GM10847 (cell line): Measurements from ENCODE around the gene TMSB4X.

Experiments used
- POLR2A ChIP-seq: IDR thresholded peaks from 2 replicates; pipeline ENCODE4 v1.6.1; 2011; ENCODE audit not compliant: insufficient read length; ENCODE audit errors: extremely low read depth

The TMSB4X gene

GRCh38 chrX:13001961-13002671 lies 27.2 kb downstream of the TMSB4X start:
- TF ChIP-seq POLR2A: no peak

DNA sequence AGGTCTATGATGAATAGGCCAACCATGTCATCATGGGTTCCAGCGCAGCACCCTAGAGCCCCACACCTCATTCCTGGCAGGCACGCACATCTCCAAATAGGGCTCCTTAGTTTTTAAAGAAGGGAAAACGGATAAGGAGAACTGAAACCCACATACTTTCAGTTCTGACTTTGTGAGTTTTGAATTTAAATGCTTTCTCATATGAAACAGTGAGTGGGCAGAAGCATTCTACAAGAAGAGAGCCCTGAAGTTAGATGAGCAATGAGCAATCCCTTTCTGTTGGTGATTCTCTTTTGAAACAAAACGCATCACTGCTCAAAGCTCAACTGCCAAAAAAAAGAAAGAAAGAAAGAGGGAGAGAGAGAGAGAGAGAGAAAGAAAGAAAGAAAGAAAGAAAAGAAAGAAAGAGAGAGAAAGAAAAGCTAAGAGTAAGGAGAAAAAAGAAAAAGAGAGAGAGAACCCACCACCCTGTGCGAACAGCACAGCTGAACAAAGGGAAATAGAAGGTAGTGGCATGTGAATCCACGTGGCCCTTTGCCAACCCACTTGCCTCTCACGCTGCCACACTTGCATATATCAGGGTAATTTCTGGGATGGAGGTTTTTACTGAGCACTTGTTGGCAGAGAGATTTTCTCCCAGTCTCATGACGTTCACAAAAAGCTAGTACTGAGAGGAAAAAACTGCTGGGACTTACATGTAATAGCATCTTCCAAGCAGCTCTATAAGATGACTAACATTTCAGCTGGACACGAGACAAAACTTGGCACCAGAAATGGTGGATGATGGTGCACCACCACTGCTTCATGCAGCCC lies 31.0 kb downstream of the TMSB4X start:
- TF ChIP-seq POLR2A: no peak

DNA sequence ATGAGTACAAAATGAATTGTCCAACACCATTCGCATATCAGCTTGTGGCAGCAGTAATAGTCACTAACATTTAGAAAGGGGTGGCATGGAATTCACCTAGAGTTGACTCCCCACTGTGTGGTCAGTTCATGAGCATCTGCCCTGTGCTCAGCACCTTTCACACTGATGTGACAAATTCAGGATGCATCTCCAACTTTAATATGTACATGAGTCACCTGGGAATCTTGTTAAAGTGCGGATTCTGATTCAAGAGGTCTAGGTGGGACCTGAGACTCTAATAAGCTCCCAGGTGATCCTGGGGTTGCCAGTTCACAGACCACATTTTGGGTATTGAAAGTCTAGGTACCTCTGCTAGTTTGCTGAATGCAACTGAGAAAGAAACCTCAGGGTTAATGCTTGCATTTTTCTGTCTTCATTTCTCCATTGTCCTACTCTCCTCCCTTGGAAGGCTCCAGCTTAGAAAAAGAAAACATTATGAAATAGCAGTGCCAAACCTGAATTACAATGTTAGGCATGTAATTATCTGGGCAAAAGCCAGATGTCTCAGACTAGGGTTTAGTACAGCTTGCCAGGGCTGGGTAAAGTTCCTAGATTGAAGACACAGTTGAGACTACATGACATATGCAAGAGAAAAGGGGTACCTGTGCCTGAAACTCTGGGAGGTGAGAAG lies 32.7 kb downstream of the TMSB4X start:
- TF ChIP-seq POLR2A: no peak

DNA sequence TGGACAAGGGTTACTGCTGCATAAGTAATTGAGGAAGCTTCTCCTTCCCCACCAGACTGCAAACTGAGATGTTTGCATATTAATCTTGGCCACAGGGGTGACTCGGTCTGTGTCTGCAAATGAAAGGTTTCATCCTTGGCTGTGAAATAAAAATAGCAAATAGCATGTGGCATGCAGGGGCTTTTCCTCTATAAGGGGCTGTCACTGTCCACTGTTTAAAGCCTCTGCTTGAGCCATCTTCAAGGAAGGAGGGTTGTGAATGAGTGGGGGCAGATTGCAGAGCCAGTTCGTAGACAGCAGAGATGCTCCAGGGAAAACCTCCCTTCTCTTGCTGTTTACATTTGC lies 33.3 kb downstream of the TMSB4X start:
- no peak for TF ChIP-seq POLR2A

- no peak for TF ChIP-seq POLR2A
Observed at GRCh38 chrX:13008851-13009250, 33.9 kb downstream of the TMSB4X start.

- TF ChIP-seq POLR2A: no peak
Observed at GRCh38 chrX:13009273-13009672, 34.4 kb downstream of the TMSB4X start.

- no peak for TF ChIP-seq POLR2A
Observed at GRCh38 chrX:13009844-13010243, 34.9 kb downstream of the TMSB4X start.

DNA sequence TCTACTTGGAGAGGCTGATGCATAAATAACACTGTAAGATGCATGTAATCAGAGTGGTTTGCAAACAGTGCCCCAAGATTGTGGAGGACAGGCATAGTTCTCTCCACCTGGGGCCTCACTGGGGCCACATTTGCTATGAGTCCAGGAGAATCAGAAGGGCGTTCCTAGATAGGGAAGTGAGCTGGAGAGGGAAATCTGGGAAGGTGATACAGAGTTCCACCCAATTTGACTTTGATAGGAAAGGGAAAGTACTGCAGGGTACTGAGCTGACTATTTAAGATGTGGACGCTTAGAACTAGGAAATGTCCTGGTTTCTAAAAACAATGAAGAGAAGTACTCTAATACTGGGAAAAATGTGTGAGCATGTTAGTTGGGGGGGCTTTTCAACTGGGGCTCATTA lies 35.6 kb downstream of the TMSB4X start:
- TF ChIP-seq POLR2A: no peak

- no peak for TF ChIP-seq POLR2A
Observed at GRCh38 chrX:13013363-13014110, 38.6 kb downstream of the TMSB4X start.

GRCh38 chrX:13014111-13015096 lies 39.5 kb downstream of the TMSB4X start:
- TF ChIP-seq POLR2A: no peak

- no peak for TF ChIP-seq POLR2A
Observed at GRCh38 chrX:13015536-13016236, 40.8 kb downstream of the TMSB4X start.

- TF ChIP-seq POLR2A: no peak
Observed at GRCh38 chrX:13022926-13023325, 48.0 kb downstream of the TMSB4X start.

DNA sequence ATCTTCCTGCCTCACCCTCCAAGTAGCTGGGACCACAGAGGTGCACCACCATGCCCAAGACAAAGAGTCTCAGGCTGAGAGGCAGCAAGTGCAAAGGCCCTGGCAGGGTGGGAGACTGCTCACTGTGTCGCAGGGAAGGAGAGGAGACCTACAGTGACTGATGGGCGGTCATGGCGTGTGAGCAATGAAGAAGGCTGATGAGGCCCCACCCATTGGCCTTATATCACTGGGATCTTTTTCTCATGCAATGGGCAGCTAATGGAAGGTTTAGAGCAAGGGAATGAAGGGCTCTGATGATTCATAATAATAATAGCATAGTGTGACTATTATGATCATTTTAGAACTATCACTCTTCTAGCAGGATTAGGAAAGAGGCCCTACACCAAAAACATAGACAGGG lies 48.7 kb downstream of the TMSB4X start:
- no peak for TF ChIP-seq POLR2A

DNA sequence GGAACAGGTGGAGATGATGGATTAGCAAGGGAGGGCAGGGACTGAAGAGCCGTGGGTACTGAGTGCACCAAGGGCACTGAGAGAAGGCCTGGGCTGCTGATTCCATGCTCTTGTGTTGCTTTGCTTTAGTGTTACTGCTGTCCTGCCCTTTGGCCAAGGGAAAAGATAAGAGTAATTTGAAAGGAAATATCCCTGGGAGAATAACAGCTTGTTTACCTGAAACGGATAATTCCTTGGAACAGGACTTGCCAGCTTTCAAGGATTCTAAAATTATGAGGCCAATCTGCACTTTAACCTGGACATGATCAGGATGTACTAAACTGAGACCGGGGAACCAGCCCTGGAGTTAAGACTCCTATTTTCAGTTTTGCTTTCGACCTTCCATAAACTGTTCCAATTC lies 49.1 kb downstream of the TMSB4X start:
- no peak for TF ChIP-seq POLR2A

DNA sequence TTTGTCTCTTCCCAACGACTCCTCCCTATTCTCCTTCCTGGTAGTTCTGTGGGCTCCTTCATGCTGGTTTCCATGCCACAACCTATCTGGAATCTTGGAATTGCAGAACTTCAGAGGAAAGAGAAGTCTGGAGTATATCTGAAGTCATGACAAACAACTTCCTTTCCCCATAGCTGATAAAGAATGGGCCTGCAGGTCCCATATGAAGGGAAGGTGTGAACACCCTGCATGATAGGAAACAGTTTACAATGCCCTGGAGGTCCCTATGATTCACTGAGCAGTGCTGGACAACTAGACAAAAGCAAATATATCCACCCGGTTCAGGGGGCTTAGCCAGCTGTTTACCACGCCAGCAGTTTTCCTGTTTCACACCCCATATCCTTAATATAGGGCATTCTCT lies 50.1 kb downstream of the TMSB4X start:
- no peak for TF ChIP-seq POLR2A
